ENCODE results near the gene RANGRF. TPM values are rescaled to one million over a fixed set of nuclear protein-coding genes. Genes with fewer than 3 reads are reported as not detected.

RANGRF gene
- total RNA-seq, 3 donors from 2014 or later: 22.1 to 25.2 (median 23.1) TPM

GRCh38 chr17:8266648-8267479, 21.6 kb upstream of the RANGRF start:
- no peaks in the 10 kb centered on the region for H3K4me1 ChIP-seq
- no peaks in the 10 kb centered on the region for H3K9me3 ChIP-seq
- DNase-seq (ENCODE audit: low spot score in 2 of 2): no peak
- TF ChIP-seq, protein P1, sequence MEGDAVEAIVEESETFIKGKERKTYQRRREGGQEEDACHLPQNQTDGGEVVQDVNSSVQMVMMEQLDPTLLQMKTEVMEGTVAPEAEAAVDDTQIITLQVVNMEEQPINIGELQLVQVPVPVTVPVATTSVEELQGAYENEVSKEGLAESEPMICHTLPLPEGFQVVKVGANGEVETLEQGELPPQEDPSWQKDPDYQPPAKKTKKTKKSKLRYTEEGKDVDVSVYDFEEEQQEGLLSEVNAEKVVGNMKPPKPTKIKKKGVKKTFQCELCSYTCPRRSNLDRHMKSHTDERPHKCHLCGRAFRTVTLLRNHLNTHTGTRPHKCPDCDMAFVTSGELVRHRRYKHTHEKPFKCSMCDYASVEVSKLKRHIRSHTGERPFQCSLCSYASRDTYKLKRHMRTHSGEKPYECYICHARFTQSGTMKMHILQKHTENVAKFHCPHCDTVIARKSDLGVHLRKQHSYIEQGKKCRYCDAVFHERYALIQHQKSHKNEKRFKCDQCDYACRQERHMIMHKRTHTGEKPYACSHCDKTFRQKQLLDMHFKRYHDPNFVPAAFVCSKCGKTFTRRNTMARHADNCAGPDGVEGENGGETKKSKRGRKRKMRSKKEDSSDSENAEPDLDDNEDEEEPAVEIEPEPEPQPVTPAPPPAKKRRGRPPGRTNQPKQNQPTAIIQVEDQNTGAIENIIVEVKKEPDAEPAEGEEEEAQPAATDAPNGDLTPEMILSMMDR (IDR thresholded peaks at IDR 0.05): no peak
- TF ChIP-seq POLR2AphosphoS5 (IDR thresholded peaks at IDR 0.05) (no peak), POLR2A (IDR thresholded peaks at IDR 0.05) (no peak)
- no peak overlapping the region for H3K4me3 ChIP-seq
- peaks cover 5% of the 10 kb centered on the region for H3K36me3 ChIP-seq
- no peak overlapping the region for H3K27ac ChIP-seq
- H3K27me3 ChIP-seq: no peaks in the 10 kb centered on the region
- intact Hi-C loops (cut with DNase I; ENCODE audit: low total_unique reads): no loop called here

DNA sequence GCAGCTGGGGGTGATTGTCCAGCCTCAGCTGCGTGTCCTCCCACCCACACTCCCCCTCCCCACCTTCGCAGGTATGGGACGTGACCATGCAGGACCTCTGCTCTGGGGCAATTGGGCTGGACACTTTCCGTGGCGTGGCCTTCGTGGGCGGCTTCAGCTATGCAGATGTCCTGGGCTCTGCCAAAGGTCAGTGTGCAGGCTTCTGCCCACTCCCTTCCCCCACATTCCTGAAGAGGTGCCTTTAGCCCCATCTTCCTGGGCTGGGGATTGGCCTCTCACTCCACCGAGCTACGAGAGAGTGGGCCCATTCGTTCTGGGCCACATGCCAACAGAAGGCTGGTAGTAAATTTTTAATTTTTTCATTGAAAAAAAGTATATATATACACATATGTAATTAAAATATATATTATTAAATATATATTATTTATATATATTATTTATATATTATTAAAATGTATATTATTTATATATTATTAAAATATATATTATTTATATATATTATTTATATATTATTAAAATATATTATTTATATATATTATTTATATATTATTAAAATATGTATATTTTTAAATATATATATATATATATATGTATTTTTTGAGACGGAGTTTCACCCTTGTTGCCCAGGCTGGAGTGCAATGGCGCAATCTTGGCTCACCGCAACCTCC, 20.9 kb upstream of the RANGRF start:
- Histone ChIP-seq H3K4me3 (no peak overlapping the region), H3K4me1 (no peaks in the 10 kb centered on the region), H3K36me3 (peaks cover 5% of the 10 kb centered on the region), H3K9me3 (no peaks in the 10 kb centered on the region), H3K27me3 (no peaks in the 10 kb centered on the region), H3K27ac (no peak overlapping the region)
- no peak for DNase-seq (ENCODE audit: low spot score in 2 of 2)
- intact Hi-C loops (cut with DNase I; ENCODE audit: low total_unique reads): no loop called here
- TF ChIP-seq POLR2AphosphoS5 (IDR thresholded peaks at IDR 0.05): no peak
- TF ChIP-seq, protein P1 (IDR thresholded peaks at IDR 0.05): no peak
- TF ChIP-seq POLR2A (IDR thresholded peaks at IDR 0.05): no peak

DNA sequence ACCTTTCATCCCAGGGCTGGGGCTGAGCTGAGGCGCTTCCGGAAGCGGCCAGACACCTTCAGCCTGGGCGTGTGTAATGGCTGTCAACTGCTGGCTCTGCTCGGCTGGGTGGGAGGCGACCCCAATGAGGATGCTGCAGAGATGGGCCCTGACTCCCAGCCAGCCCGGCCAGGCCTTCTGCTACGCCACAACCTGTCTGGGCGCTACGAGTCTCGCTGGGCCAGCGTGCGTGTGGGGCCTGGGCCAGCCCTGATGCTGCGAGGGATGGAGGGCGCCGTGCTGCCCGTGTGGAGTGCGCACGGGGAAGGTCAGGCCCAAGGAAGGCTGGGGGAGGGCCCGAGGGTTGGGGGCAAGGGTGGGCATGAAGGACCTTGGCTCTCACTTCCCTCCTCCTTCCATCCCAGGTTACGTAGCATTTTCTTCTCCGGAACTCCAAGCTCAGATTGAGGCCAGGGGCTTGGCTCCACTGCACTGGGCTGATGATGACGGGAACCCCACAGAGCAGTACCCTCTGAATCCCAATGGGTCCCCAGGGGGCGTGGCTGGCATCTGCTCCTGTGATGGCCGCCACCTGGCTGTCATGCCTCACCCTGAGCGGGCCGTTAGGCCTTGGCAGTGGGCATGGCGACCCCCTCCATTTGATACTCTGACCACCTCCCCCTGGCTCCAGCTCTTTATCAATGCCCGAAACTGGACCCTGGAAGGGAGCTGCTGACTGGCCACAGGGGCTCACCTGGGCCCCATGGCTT, 19.7 kb upstream of the RANGRF start:
- Histone ChIP-seq H3K4me3 (no peak overlapping the region), H3K27ac (no peak overlapping the region), H3K4me1 (no peaks in the 10 kb centered on the region), H3K9me3 (no peaks in the 10 kb centered on the region), H3K27me3 (no peaks in the 10 kb centered on the region), H3K36me3 (peaks cover 5% of the 10 kb centered on the region)
- no peak for DNase-seq (ENCODE audit: low spot score in 2 of 2)
- TF ChIP-seq POLR2AphosphoS5 (IDR thresholded peaks at IDR 0.05) (no peak), POLR2A (IDR thresholded peaks at IDR 0.05) (no peak)
- TF ChIP-seq, protein P1 (IDR thresholded peaks at IDR 0.05): no peak
- intact Hi-C loops (cut with DNase I; ENCODE audit: low total_unique reads): no loop called here

DNA sequence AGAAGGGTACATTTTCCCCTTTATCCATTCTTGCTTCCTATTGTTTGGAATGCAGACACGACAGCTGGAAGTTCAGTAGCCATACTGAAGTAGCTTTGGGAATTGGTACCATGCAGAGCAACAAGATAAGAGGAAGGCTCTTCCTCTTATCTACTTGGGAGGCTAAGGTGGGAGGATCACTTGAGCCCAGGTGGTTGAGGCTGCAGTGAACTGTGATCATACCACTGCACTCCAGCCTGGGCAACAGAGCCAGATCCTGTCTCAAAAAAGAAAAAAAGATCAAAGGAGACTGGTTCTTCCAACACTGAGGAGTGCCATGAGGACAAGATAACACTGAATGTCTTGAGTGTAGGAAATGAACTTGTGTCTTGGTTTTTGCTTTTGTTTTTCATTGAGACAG, 16.0 kb upstream of the RANGRF start:
- intact Hi-C loops (cut with DNase I; ENCODE audit: low total_unique reads): no loop called here
- Histone ChIP-seq H3K36me3 (peaks cover 5% of the 10 kb centered on the region), H3K9me3 (no peaks in the 10 kb centered on the region), H3K27me3 (no peaks in the 10 kb centered on the region), H3K4me1 (no peaks in the 10 kb centered on the region), H3K27ac (no peak overlapping the region), H3K4me3 (no peak overlapping the region)
- no peak for TF ChIP-seq POLR2A (IDR thresholded peaks at IDR 0.05)
- TF ChIP-seq, protein P1 (IDR thresholded peaks at IDR 0.05): no peak
- TF ChIP-seq POLR2AphosphoS5 (IDR thresholded peaks at IDR 0.05): no peak
- DNase-seq (ENCODE audit: low spot score in 2 of 2): no peak

Data from breast epithelium (tissue), 4 donors.